GM12872 (cell line): ENCODE data around the gene NFKBIA.

Source experiments
- TF ChIP-seq, protein P1 (sequence below): IDR thresholded peaks from 3 replicates; pipeline ENCODE4 v1.5.1; 2011; ENCODE audit warnings: low read depth, mild to moderate bottlenecking, low read length, moderate library complexity; ENCODE audit not compliant: insufficient read depth

NFKBIA gene

DNA sequence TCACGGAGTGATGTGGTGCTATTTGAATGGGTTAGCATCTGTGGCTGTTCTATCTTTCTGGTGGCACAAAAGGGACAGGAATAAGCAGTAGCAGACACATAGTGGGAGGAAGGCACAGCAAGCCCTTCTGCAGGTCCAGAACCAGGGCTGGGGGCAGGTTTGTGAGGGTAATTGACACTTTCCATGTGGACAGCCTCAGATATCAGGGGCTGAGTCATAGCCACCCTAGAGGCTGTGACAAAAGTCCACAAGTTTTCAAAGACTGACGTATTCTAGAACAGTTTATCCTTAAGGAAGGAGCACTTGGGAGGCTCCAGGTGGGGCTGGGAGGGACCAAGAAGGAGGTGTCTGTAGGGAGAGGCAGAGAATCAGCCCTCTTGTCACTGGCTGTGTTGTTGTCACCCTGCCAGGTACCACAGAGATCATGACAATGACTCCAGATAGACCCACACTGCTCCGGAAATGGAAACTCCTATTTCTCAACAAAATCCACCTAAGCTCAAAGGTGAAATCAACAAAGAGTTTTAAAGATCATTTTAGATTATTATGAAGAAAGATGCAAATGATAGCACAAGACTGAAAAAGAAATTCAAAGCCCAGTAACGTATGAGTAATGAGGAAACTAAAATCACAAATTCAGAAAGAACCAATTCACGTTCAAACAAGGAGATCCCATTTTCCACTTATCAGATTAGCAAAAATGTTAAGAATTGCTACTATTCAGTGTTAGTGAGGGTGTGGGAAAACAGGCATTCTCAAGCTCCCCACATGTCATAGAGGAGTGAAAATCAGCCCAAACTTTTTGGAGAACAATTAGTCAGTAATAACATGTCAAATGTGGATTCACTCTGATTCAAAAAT is 48.3 kb downstream of the NFKBIA start:
- TF ChIP-seq, protein P1, sequence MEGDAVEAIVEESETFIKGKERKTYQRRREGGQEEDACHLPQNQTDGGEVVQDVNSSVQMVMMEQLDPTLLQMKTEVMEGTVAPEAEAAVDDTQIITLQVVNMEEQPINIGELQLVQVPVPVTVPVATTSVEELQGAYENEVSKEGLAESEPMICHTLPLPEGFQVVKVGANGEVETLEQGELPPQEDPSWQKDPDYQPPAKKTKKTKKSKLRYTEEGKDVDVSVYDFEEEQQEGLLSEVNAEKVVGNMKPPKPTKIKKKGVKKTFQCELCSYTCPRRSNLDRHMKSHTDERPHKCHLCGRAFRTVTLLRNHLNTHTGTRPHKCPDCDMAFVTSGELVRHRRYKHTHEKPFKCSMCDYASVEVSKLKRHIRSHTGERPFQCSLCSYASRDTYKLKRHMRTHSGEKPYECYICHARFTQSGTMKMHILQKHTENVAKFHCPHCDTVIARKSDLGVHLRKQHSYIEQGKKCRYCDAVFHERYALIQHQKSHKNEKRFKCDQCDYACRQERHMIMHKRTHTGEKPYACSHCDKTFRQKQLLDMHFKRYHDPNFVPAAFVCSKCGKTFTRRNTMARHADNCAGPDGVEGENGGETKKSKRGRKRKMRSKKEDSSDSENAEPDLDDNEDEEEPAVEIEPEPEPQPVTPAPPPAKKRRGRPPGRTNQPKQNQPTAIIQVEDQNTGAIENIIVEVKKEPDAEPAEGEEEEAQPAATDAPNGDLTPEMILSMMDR: no peak

DNA sequence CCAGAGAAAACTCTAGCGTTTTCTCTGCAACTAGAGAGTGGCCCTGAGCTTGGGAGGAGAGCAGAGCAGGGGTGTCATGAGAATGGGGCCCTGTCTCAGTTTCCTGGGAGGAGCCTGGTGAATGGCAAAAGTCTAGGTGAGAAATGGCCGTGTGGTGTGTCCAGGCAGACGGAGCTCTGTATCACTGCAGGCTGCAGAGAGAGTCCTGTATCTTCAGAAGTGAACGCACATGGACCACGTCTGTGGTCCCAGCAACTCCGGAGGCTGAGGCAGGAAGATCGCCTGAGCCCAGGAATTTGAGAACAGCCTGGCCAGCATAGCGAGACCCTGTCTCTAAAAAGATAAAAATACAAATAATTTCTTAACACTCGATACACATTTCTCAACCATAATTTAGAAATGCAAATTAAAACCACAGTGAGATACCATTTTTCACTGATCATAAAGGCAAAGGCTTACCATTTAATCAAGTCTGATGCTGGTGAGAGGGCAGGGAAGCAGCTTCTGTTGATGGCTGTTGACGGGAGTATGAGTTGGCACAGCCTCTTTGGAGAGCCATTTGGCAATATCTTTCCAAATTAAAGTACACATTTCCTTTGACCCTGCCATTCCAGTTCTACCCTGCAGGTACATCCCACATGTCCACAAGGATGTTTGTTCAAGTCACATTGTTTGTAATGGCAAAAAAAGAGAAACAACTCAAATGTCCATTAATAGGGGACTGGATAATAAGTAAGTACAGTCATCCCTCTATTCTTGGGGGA is 51.0 kb downstream of the NFKBIA start:
- TF ChIP-seq, protein P1: no peak

DNA sequence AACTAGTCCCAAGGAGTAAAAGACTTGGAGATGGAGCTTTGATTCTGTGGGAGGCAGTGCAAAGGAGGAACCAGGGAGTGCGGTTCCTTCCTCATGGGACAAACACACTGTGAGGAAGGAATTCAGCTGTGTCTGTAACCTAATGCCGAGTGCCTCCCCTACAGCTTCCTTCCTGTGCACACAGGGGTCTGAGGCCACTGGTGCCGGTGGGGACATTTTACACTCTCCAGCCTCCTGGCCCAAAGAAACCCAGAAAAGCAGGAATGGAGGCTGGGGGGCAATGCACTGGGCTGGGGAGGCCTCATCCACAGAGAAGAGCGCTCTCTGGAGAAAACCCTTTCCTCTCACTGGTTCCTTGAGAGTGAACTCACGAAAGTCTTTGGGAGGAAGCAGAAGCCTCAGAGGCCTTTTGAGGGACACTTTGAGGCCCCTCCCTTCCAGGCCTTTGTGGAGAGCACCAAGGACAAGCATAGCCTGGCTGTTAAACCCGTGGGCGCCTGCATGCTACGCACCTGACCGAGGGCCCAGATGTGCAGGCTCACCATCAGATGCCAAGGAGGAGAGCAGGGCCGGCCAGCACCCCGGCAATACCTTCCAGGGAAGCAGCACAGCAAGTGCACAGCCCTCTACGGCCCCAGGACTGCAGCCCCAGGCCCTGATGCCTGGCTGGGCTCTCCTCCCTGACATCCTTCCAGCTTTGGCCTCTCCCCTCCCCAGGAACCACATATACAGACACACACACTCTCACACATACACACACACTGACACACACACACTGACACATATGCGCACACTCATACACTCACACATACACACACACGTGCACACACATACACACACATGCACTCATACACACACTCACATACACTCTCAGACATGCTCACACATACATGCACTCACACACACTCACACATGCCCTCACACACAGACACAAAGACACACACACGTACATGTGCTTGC is 52.0 kb downstream of the NFKBIA start:
- TF ChIP-seq, protein P1: no peak

DNA sequence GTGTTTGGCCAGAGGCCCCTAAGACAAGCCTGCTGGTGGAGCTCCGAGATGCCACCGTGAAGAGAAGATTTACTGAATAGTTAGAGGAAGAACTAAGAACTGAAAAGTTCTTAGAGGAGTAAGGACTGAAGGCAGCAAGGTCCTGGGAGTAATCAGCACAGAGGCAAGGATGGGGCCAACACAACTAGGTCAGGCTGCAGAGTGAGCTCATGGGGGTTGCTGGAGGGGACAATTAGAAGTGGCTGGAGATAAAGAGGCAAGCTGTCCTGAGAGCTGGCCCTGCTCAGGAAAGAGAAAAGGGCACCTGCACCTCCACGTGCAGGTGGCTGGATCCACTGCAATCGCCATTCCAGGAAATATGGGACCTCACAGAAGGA is 52.7 kb downstream of the NFKBIA start:
- TF ChIP-seq, protein P1: no peak
